HepG2 (cell line): ENCODE measurements around the gene SNAP23. TPM values are rescaled to one million over a fixed set of nuclear protein-coding genes. Genes with fewer than 3 reads are reported as not detected.
A peak's percentile ranks its signal among the peaks of the same experiment; 100 is the strongest.

Experiments used
- ATF7-NPFF ChIP-seq: sonication (generic); formaldehyde crosslinking; IDR thresholded peaks from 2 replicates; pipeline ENCODE4 v1.8.1; 2023; ENCODE audit warnings: mild to moderate bottlenecking, low read depth, missing genetic modification reagents, moderate library complexity
- DBP ChIP-seq: sonication (generic); formaldehyde crosslinking; IDR thresholded peaks from 2 replicates; pipeline ENCODE4 v1.4.0; 2020; ENCODE audit warnings: missing genetic modification reagents; ENCODE audit errors: not compliant biosample characterization
- DNMT3B ChIP-seq: conservative IDR thresholded peaks from 2 replicates; pipeline ENCODE4 v1.6.1; 2016; ENCODE audit warnings: missing biosample characterization, control low read depth
- HDAC6 ChIP-seq: fragments of 200-600 bp; sonication (generic); IDR thresholded peaks from 2 replicates; pipeline ENCODE4 v1.7.0; 2017; ENCODE audit warnings: mild to moderate bottlenecking, antibody characterized with exemption, low read length, low read depth
- IRX3 ChIP-seq: sonication (generic); formaldehyde crosslinking; IDR thresholded peaks from 2 replicates; pipeline ENCODE4 v1.8.1; 2023; ENCODE audit warnings: mild to moderate bottlenecking, low read depth, missing genetic modification reagents, borderline replicate concordance
- RBFOX2 ChIP-seq: fragments of 200-400 bp; formaldehyde crosslinking; IDR thresholded peaks from 2 replicates; pipeline ENCODE4 v1.6.1; 2017; ENCODE audit warnings: low read depth, mild to moderate bottlenecking, low read length
- RCOR2 ChIP-seq: IDR thresholded peaks from 2 replicates; pipeline ENCODE4 v1.6.1; 2016; ENCODE audit warnings: missing biosample characterization, missing genetic modification reagents
- SOX5 ChIP-seq: IDR thresholded peaks from 2 replicates; pipeline ENCODE4 v1.6.1; 2016; ENCODE audit warnings: borderline replicate concordance
- ZFP36L1 ChIP-seq: sonication (generic); formaldehyde crosslinking; IDR thresholded peaks from 2 replicates; pipeline ENCODE4 v1.8.0; 2022; ENCODE audit warnings: mild to moderate bottlenecking, missing genetic modification reagents, moderate library complexity
- ZKSCAN8 ChIP-seq: IDR thresholded peaks from 2 replicates; pipeline ENCODE4 v1.6.1; 2016; ENCODE audit warnings: borderline replicate concordance, missing genetic modification reagents, missing compliant biosample characterization
- ZNF12 ChIP-seq: sonication (generic); formaldehyde crosslinking; IDR thresholded peaks from 2 replicates; pipeline ENCODE4 v1.5.0; 2020; ENCODE audit warnings: missing genetic modification reagents
- ZNF235 ChIP-seq: sonication (generic); formaldehyde crosslinking; IDR thresholded peaks from 2 replicates; pipeline ENCODE4 v1.8.1; 2023; ENCODE audit warnings: mild to moderate bottlenecking, missing genetic modification reagents, borderline replicate concordance
- ZNF451 ChIP-seq: sonication (generic); formaldehyde crosslinking; IDR thresholded peaks from 2 replicates; pipeline ENCODE4 v1.5.0; 2020; ENCODE audit warnings: mild to moderate bottlenecking, missing genetic modification reagents
- ZNF563 ChIP-seq: sonication (generic); formaldehyde crosslinking; IDR thresholded peaks from 2 replicates; pipeline ENCODE4 v1.8.0; 2022; ENCODE audit warnings: mild to moderate bottlenecking, moderate library complexity, missing genetic modification reagents
- ZNF670 ChIP-seq: sonication (generic); formaldehyde crosslinking; IDR thresholded peaks from 2 replicates; pipeline ENCODE4 v1.8.0; 2022; ENCODE audit warnings: mild to moderate bottlenecking, missing genetic modification reagents, borderline replicate concordance
- ZNF672 ChIP-seq: sonication (generic); formaldehyde crosslinking; IDR thresholded peaks from 2 replicates; pipeline ENCODE4 v1.8.1; 2022; ENCODE audit warnings: missing genetic modification reagents
- ZNF800 ChIP-seq: sonication (generic); formaldehyde crosslinking; IDR thresholded peaks from 2 replicates; pipeline ENCODE4 v1.4.0; 2020; ENCODE audit warnings: missing genetic modification reagents
- polyA plus RNA-seq, 8 experiments: library from polyadenylated mRNA; depleted of rRNA in 3 of 8; stranded (reverse) in 7 of 8; unstranded in 1 of 8; fragments of >200 nt; fragmentation: Illumina TruSeq in 4 of 8; extraction: Trizol in 4 of 8; gene quantifications; 2 replicates each; pipeline versions ENCODE4 v1.2.1 to v1.2.3, GENCODE V29; 2011 to 2016; ENCODE audit warnings: low read depth in 4 of 8, missing spikeins in 1 of 8, mixed read lengths in 1 of 8; ENCODE audit not compliant: insufficient read depth in 1 of 8
- total RNA-seq, 5 experiments: library from RNA; depleted of rRNA; stranded (reverse); fragments of >200 nt; fragmentation: Illumina TruSeq; extraction: Trizol; gene quantifications; 2 replicates each; pipeline ENCODE4 v1.2.3, GENCODE V29; 2016; ENCODE audit warnings: low read depth in 1 of 5
- TF ChIP-seq, protein P1 (sequence below): sonication (generic); formaldehyde crosslinking; IDR thresholded peaks from 2 replicates; pipeline ENCODE4 v1.4.0; 2020; ENCODE audit warnings: mild to moderate bottlenecking, missing genetic modification reagents
- TF ChIP-seq, protein P2 (sequence below): sonication (generic); formaldehyde crosslinking; IDR thresholded peaks from 2 replicates; pipeline ENCODE4 v1.5.0; 2020; ENCODE audit warnings: mild to moderate bottlenecking, missing genetic modification reagents, borderline replicate concordance

The SNAP23 gene
- total and polyA plus RNA-seq, 2 of the 13 experiments (the other 11 are each of a cell fraction or from before 2014, with no cell fraction given), result 37.0 to 101 TPM

DNA sequence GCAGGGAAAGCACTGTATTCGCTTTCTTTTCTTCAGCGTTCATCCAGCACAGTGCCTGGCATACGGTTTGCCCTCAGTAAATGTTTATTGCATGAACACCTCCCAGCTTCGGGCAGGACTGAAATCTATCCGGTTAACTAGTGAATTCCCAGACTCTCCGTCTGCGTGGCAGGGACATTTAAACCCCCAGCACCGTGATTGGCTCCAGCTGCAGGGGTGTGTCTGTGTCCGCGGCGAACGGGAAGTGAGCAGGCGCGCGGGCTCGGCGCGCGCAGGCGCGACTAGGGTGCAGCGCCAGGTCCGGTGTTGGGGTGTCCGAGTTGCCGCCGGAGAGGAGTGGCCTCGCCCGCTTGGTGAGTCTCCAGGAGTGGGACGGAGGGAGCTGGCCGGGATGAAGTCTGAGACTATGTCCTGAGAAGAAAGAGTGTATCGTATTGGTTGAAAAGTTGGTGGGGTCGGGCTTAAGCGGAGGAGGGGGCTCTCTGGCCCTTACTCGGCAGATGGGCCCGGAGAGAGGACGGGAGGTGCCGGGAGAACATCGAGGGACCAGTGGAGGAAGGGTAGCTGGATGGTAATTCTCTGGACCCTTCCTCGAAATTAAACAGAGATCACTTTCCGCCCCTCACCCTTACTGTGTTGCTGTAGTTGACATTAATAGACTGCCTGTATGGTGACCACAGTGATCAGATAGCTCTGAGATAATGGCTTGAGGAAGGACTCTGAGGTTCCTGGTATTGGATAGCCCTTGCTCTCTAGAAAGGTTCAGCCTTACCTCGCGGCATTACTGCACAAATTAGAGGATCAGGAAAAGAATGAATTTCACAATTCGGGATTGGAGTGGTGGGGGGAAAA is at the start of gene SNAP23 (continued):
- TF ChIP-seq, protein P1, sequence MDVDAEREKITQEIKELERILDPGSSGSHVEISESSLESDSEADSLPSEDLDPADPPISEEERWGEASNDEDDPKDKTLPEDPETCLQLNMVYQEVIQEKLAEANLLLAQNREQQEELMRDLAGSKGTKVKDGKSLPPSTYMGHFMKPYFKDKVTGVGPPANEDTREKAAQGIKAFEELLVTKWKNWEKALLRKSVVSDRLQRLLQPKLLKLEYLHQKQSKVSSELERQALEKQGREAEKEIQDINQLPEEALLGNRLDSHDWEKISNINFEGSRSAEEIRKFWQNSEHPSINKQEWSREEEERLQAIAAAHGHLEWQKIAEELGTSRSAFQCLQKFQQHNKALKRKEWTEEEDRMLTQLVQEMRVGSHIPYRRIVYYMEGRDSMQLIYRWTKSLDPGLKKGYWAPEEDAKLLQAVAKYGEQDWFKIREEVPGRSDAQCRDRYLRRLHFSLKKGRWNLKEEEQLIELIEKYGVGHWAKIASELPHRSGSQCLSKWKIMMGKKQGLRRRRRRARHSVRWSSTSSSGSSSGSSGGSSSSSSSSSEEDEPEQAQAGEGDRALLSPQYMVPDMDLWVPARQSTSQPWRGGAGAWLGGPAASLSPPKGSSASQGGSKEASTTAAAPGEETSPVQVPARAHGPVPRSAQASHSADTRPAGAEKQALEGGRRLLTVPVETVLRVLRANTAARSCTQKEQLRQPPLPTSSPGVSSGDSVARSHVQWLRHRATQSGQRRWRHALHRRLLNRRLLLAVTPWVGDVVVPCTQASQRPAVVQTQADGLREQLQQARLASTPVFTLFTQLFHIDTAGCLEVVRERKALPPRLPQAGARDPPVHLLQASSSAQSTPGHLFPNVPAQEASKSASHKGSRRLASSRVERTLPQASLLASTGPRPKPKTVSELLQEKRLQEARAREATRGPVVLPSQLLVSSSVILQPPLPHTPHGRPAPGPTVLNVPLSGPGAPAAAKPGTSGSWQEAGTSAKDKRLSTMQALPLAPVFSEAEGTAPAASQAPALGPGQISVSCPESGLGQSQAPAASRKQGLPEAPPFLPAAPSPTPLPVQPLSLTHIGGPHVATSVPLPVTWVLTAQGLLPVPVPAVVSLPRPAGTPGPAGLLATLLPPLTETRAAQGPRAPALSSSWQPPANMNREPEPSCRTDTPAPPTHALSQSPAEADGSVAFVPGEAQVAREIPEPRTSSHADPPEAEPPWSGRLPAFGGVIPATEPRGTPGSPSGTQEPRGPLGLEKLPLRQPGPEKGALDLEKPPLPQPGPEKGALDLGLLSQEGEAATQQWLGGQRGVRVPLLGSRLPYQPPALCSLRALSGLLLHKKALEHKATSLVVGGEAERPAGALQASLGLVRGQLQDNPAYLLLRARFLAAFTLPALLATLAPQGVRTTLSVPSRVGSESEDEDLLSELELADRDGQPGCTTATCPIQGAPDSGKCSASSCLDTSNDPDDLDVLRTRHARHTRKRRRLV (CRISPR knock-in tag), result no peak
- TF ChIP-seq ATF7-NPFF (CRISPR knock-in tag), result 0 out of 2 replicates have a peak, but pooled peaks have one; percentile 21
- TF ChIP-seq ZFP36L1 (CRISPR knock-in tag), result no peak
- TF ChIP-seq RCOR2 (CRISPR knock-in tag), result no peak
- peak; percentile 33; the same call in 1 of the 2 replicates for TF ChIP-seq ZNF670 (CRISPR knock-in tag)
- TF ChIP-seq ZNF563 (CRISPR knock-in tag), result no peak
- peak; percentile 89 for TF ChIP-seq RBFOX2
- no peak for TF ChIP-seq IRX3 (CRISPR knock-in tag)
- TF ChIP-seq ZNF451 (CRISPR knock-in tag), result 0 out of 2 replicates have a peak, but pooled peaks have one; percentile 32
- no peak for TF ChIP-seq ZKSCAN8 (CRISPR knock-in tag)
- TF ChIP-seq HDAC6, result no peak
- no peak for TF ChIP-seq ZNF672 (CRISPR knock-in tag)
- TF ChIP-seq DNMT3B (CRISPR knock-in tag), result no peak
- TF ChIP-seq DBP (CRISPR knock-in tag), result no peak
- no peak; the same call in 1 of the 2 replicates for TF ChIP-seq ZNF235 (CRISPR knock-in tag)
- TF ChIP-seq, protein P2, sequence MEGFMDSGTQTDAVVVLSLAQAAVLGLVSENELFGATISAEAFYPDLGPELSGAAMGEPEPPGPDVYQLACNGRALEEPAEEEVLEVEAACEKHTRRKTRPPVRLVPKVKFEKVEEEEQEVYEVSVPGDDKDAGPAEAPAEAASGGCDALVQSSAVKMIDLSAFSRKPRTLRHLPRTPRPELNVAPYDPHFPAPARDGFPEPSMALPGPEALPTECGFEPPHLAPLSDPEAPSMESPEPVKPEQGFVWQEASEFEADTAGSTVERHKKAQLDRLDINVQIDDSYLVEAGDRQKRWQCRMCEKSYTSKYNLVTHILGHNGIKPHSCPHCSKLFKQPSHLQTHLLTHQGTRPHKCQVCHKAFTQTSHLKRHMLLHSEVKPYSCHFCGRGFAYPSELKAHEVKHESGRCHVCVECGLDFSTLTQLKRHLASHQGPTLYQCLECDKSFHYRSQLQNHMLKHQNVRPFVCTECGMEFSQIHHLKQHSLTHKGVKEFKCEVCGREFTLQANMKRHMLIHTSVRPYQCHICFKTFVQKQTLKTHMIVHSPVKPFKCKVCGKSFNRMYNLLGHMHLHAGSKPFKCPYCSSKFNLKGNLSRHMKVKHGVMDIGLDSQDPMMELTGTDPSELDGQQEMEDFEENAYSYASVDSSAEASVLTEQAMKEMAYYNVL (CRISPR knock-in tag), result no peak; the same call in 1 of the 2 replicates
- peak; percentile 36; the same call in 1 of the 2 replicates for TF ChIP-seq SOX5 (CRISPR knock-in tag)
- no peak for TF ChIP-seq ZNF12 (CRISPR knock-in tag)
- no peak; the same call in 1 of the 2 replicates for TF ChIP-seq ZNF800
